ENCODE measurements around the gene SLC9A5.

SLC9A5 gene

DNA sequence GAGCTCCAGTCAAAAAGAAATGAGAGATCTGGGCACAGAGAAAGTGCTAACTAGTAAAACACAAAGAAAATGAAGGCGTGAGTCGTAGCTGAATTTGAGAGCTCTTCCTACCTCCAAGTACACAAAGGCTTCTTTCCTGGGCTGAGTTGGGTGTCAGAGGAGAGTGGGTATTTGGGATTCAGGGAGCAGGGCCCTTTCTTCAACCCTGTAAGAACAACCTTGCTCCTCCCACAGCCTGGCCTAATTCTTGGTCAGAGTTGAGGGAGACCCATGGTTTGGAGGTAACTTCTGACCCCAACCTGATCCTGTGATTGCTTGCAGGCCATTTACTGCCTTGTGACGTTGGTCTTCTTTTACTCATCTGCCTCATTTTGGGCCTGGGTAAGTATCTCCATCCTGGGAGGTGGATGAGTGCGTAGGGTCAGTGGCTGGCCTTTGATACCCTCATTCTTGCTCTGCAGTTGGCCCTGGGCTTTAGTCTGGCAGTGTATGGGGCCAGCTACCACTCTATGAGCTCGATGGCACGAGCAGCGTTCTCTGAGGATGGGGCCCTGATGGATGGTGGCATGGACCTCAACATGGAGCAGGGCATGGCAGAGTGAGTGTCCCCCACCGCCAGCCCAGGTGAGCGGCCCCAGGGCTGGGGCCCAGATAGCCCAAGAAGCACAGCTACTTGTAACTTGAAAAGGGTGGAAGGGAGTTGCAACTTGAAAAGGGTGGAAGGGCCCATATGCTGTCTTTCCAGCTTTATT lies 20.6 kb upstream of the SLC9A5 start:
- DNase-seq (ENCODE audit: low read depth), result no peak
- TF ChIP-seq, protein P1, sequence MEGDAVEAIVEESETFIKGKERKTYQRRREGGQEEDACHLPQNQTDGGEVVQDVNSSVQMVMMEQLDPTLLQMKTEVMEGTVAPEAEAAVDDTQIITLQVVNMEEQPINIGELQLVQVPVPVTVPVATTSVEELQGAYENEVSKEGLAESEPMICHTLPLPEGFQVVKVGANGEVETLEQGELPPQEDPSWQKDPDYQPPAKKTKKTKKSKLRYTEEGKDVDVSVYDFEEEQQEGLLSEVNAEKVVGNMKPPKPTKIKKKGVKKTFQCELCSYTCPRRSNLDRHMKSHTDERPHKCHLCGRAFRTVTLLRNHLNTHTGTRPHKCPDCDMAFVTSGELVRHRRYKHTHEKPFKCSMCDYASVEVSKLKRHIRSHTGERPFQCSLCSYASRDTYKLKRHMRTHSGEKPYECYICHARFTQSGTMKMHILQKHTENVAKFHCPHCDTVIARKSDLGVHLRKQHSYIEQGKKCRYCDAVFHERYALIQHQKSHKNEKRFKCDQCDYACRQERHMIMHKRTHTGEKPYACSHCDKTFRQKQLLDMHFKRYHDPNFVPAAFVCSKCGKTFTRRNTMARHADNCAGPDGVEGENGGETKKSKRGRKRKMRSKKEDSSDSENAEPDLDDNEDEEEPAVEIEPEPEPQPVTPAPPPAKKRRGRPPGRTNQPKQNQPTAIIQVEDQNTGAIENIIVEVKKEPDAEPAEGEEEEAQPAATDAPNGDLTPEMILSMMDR (IDR thresholded peaks at IDR 0.05; ENCODE audit: insufficient read depth, low read depth, low read length, missing control alignments), result no peak
- H3K4me3 ChIP-seq (ENCODE audit: low read depth, low read length), result peak overlapping the region; percentile 97

DNA sequence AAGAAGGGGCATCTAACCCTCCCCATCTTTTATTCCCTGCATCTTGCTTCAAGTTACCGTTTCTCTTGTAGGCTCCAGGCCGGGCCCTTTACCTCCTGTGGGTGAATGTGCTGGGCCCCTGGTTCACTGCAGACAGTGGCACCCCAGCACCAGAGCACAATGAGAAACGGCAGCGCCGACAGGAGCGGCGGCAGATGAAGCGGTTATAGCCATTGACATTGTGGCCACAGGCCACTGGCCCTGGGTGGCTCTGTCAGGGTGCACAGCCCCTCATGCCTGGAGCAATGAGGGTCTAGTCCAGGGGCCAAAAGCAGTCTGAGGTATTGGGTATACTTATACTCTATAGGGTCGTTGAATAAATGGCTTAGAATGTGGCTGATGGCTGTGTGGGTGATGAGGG lies 19.9 kb upstream of the SLC9A5 start:
- no peak for DNase-seq (ENCODE audit: low read depth)
- TF ChIP-seq, protein P1 (IDR thresholded peaks at IDR 0.05; ENCODE audit: insufficient read depth, low read depth, low read length, missing control alignments), result no peak
- no peak overlapping the region for H3K4me3 ChIP-seq (ENCODE audit: low read depth, low read length)

DNA sequence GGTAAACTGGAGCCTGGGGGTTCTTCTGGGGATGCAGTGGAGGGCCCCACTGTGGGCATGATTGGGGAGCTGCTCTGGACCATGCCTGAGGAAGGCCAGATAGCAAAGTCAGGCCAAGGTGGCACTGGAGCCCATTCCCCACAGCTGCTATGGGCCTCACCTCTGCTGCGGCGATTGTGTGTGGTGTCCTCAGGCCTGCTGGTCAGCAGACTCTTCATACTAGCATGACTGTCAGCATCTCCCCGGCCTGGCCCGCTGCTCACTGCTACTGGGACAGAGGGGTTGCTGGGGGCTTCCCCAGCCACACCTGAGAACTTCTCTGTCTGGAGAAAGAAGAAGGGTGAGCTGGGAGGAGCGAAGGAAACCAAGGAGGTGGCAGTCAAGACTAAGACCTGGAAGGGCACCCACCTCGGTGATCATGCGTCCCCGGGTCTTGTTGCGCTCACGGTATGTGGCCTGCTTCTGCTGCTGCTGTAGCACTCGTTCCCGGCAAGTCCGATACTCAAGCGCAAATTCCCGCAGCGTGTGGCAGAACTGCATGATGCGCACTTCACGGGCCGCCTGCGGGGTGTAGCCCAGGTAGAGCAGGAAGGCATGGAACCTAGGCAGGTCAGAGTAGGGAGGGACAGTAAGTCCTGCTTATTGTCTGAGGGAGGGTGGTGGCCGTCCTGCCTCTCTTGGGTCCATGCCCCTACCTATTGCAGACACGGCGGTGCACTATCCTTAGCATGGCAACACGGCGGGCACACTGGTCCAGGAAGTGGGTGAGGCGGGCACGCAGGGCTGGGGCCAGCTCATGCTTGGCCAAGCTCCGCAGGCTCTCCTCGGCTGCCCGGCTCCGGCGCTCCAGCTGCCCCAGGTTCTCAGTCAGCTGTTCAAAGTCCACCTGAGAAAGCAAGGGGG lies 18.6 kb upstream of the SLC9A5 start:
- TF ChIP-seq, protein P1 (IDR thresholded peaks at IDR 0.05; ENCODE audit: insufficient read depth, low read depth, low read length, missing control alignments), result no peak
- no peak for DNase-seq (ENCODE audit: low read depth)
- H3K4me3 ChIP-seq (ENCODE audit: low read depth, low read length), result no peak overlapping the region

DNA sequence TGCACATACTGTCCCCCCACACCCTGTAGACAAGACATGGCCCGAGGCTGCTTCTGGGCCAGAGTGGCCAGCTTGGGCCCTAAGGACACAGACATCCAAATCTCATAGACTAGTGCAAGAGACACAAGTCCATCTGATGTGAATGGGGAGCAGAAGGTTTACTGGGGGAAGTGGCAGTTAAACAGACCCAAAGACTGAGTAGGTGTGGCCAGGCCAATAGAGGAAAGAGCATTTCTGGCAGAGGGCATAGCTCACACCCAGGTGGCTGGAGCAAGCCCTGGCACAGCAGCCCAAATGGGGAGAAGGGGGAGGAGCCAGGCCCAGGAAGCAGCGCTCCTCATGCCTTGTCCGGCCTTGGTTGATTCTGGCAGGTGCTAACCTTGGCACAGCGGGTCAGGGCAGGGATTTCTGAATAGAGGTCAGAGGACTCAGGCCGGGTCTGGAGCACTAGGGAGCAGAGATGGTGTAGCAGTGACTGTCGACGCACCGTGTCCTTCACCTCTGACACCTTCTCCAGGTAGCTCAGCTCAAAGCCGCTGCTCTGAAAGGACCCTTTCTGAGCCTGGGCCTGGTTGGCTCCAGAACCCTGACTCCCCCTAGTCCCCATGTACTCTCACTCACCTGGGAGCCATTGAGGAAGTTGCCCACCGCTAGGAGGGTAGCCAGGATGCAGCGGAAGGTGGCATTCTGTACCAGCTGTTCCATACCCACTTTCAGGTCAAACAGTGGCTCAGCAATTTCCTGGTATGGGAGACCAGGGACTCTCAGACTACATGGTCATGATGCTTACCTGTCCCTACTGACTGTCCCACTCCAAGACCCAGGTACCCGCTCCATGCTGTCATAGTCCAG lies 17.7 kb upstream of the SLC9A5 start:
- TF ChIP-seq, protein P1 (IDR thresholded peaks at IDR 0.05; ENCODE audit: insufficient read depth, low read depth, low read length, missing control alignments), result no peak
- no peak for DNase-seq (ENCODE audit: low read depth)
- H3K4me3 ChIP-seq (ENCODE audit: low read depth, low read length), result no peak overlapping the region

DNA sequence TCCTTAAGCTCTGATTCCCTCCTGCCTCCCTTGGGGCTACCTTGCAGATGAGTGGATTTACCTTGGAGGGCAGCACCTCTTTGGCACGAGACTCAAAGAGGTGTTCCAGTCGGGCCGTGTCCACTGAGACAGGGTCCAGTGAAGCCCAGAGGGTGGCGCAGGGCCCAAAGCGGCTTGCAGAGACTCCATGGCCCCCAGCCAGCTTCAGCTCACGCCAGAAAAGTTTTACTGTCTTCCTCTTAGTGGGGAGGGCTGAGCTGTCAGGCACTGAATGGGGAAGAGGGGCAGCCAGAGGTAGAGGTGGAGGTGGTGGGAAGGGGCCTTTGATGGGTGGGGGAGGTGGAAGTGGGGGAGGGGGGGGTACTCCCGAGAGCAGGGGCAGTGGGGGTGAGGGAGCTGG lies 15.2 kb upstream of the SLC9A5 start:
- TF ChIP-seq, protein P1 (IDR thresholded peaks at IDR 0.05; ENCODE audit: insufficient read depth, low read depth, low read length, missing control alignments), result no peak
- H3K4me3 ChIP-seq (ENCODE audit: low read depth, low read length), result no peak overlapping the region
- no peak for DNase-seq (ENCODE audit: low read depth)

DNA sequence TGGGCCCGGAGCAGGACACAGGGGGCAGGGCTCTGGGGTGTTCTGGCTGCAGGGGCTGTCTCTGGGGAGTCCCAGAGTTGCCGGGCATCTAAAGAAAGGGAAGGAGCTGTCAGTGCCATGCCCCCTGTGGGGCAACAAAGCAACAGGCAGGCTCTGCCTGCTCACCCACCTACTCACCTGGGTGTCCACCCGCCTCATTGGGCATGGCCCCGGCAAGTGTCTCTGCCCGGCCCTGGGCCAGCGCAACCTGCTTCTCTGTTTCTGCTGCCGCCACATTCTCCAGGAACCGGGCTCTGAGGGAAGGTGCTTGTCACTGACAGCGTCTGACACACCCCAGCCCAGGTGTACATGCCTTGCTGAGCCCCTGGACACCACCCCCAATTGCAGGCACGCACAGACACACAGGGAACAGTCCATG lies 14.6 kb upstream of the SLC9A5 start:
- DNase-seq (ENCODE audit: low read depth), result no peak
- no peak overlapping the region for H3K4me3 ChIP-seq (ENCODE audit: low read depth, low read length)
- TF ChIP-seq, protein P1 (IDR thresholded peaks at IDR 0.05; ENCODE audit: insufficient read depth, low read depth, low read length, missing control alignments), result no peak
